Prostate gland (tissue), 2 donors: ENCODE measurements around the gene DNPEP.

Source experiments
- CTCF ChIP-seq, 4 experiments: fragments of 200-600 bp in 2 of 4; fragments of 450-650 bp in 2 of 4; sonication (generic) in 2 of 4; IDR thresholded peaks; 1 replicate in 3 of 4; 2 replicates in 1 of 4; pipeline ENCODE4 v1.5.1; 2016 to 2019; ENCODE audit warnings: antibody characterized with exemption in 4 of 4, mild to moderate bottlenecking in 2 of 4, moderate library complexity in 2 of 4
- POLR2AphosphoS5 ChIP-seq: sonication (generic); formaldehyde crosslinking; IDR thresholded peaks from one replicate; pipeline ENCODE4 v1.6.1; 2017; ENCODE audit warnings: antibody characterized with exemption

DNA sequence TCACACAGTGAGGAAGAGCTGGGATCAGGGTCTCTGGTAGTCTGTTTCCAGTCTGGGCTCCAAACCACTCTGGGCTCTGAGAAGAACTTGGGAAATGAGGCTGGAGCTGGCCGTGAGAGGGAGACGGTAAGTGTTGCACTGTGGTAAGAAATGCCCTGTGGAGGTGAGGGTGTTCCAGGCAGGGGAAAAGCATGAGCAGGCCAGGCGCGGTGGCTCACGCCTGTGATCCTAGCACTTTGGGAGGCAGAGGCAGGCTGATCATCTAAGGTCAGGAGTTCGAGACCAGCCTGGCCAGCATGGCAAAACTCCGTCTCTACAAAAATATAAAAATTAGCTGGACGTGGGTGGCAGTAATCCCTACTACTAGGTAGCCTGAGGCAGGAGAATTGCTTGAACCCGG, 16.1 kb upstream of the DNPEP start:
- TF ChIP-seq CTCF (IDR thresholded peaks at IDR 0.05) (no peak), POLR2AphosphoS5 (no peak)
